ENCODE data around the gene OR51E2. TPM values are rescaled to one million over a fixed set of nuclear protein-coding genes. Genes with fewer than 3 reads are reported as not detected.

Gene OR51E2
- not detected in 5 replicates for total RNA-seq (2022; extraction: Qiagen RNA extraction; ENCODE audit: low read depth)

GRCh38 chr11:4697585-4697984, at the start of gene OR51E2:
Gene OR51E2, minus strand, starts transcription at chr11:4697853. Its CDS starts 15,142 bp downstream, at chr11:4682711.

GRCh38 chr11:4704054-4704789, 6.6 kb upstream of the OR51E2 start, which contains the start of gene MMP26:
Gene MMP26, plus strand, starts transcription at chr11:4704784.

GRCh38 chr11:4643682-4644081, 54.0 kb downstream of the OR51E2 start, which contains the start of gene OR51E1:
Gene OR51E1, plus strand, starts transcription at chr11:4643982. Its CDS starts 8,545 bp downstream, at chr11:4652527.

DNA sequence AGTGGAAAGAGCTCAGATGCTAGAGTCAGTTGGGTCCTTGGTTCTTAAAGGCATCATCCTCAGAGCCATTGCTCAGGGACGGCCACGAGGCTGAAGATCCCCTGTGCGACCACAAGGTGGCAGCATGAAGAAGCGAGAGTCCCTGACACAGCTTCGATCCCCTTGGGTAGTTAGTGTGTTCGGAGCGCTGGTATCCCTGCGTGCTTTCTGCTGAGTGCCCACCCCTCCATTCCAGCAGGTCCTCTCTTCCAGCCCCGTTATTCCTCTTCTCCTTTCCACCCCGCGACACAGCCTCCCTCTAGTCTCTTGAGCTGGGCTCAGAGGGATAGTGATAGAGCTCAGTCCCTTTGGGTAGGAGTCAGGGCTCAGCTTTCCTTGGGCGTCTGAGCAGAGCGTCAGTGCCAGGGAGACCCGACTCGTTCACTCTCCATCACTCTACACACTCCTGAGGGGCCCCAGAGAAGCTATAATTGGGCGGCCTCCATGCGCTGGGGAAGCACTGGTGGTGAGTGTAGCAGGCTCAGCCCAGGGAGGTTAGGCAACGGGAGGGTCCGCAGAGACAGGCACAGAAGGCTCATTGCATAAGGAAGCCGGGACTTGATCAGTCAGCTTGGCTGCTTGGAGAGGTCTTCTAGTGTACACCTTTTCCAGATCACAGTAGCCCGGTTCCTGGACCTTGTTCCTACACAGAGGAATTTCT, 60.5 kb downstream of the OR51E2 start, which contains the start of gene OR51D1:
OR51D1 (plus strand) TSS at position 516 of the 700 bp plus-strand sequence. CDS start 2,314 bp downstream, outside the sequence.

Other genes with a start within 250 kb of the OR51E2 start
- gene OR52K2, start 248.6 kb downstream of the OR51E2 start, total RNA-seq (2022; extraction: Qiagen RNA extraction; ENCODE audit: low read depth): not detected in 5 replicates
- not detected in 5 replicates for gene OR52K1, start 215.2 kb downstream of the OR51E2 start, total RNA-seq (2022; extraction: Qiagen RNA extraction; ENCODE audit: low read depth)
- gene OR52M1, start 152.7 kb downstream of the OR51E2 start, total RNA-seq (2022; extraction: Qiagen RNA extraction; ENCODE audit: low read depth): not detected in 5 replicates
- not detected in 5 replicates for gene OR52I2, start 116.1 kb downstream of the OR51E2 start, total RNA-seq (2022; extraction: Qiagen RNA extraction; ENCODE audit: low read depth)
- gene OR52I1, start 103.8 kb downstream of the OR51E2 start, total RNA-seq (2022; extraction: Qiagen RNA extraction; ENCODE audit: low read depth): not detected in 5 replicates
- 6.9 to 10.7 TPM (median 9.2 TPM) in 5 replicates for gene TRIM68, start 89.6 kb downstream of the OR51E2 start, total RNA-seq (2022; extraction: Qiagen RNA extraction; ENCODE audit: low read depth)
- gene OR51D1, start 60.4 kb downstream of the OR51E2 start, total RNA-seq (2022; extraction: Qiagen RNA extraction; ENCODE audit: low read depth): not detected in 5 replicates
- gene OR51E1, start 53.9 kb downstream of the OR51E2 start, total RNA-seq (2022; extraction: Qiagen RNA extraction; ENCODE audit: low read depth): not detected in 5 replicates
- not detected in 5 replicates for gene MMP26, start 6.9 kb upstream of the OR51E2 start, total RNA-seq (2022; extraction: Qiagen RNA extraction; ENCODE audit: low read depth)
- not detected in 5 replicates for gene OR51F1, start 72.1 kb upstream of the OR51E2 start, total RNA-seq (2022; extraction: Qiagen RNA extraction; ENCODE audit: low read depth)
- gene OR52R1, start 106.5 kb upstream of the OR51E2 start, total RNA-seq (2022; extraction: Qiagen RNA extraction; ENCODE audit: low read depth): not detected in 5 replicates
- gene OR51F2, start 123.5 kb upstream of the OR51E2 start, total RNA-seq (2022; extraction: Qiagen RNA extraction; ENCODE audit: low read depth): not detected in 5 replicates
- gene OR51S1, start 151.4 kb upstream of the OR51E2 start, total RNA-seq (2022; extraction: Qiagen RNA extraction; ENCODE audit: low read depth): not detected in 5 replicates
- gene OR51T1, start 184.0 kb upstream of the OR51E2 start, total RNA-seq (2022; extraction: Qiagen RNA extraction; ENCODE audit: low read depth): not detected in 5 replicates
- not detected in 5 replicates for gene OR51A7, start 205.9 kb upstream of the OR51E2 start, total RNA-seq (2022; extraction: Qiagen RNA extraction; ENCODE audit: low read depth)
- not detected in 5 replicates for gene OR51G2, start 221.5 kb upstream of the OR51E2 start, total RNA-seq (2022; extraction: Qiagen RNA extraction; ENCODE audit: low read depth)
- gene OR51G1, start 226.5 kb upstream of the OR51E2 start, total RNA-seq (2022; extraction: Qiagen RNA extraction; ENCODE audit: low read depth): not detected in 5 replicates
- not detected in 5 replicates for gene OR51A4, start 249.8 kb upstream of the OR51E2 start, total RNA-seq (2022; extraction: Qiagen RNA extraction; ENCODE audit: low read depth)